K562 (cell line): ENCODE data around the gene ACER3. TPM values are rescaled to one million over a fixed set of nuclear protein-coding genes. Genes with fewer than 3 reads are reported as not detected.

Experiments used
- ATF7 ChIP-seq: fragments of 450-650 bp; IDR thresholded peaks from 2 replicates; pipeline ENCODE4 v1.7.1; 2014; ENCODE audit warnings: mild to moderate bottlenecking, moderate library complexity
- BRD4 ChIP-seq: fragments of 200-600 bp; sonication (generic); IDR thresholded peaks from 2 replicates; pipeline ENCODE4 v1.6.1; 2017; ENCODE audit warnings: inconsistent platforms
- DACH1 ChIP-seq: fragments of 450-650 bp; IDR thresholded peaks from 2 replicates; pipeline ENCODE4 v1.6.1; 2018; ENCODE audit not compliant: partially characterized antibody
- FUS ChIP-seq: fragments of 200-400 bp; formaldehyde crosslinking; optimal IDR thresholded peaks from 2 replicates; pipeline ENCODE3; 2017; ENCODE audit warnings: low read depth, low read length
- JUND ChIP-seq, 2 experiments: IDR thresholded peaks; 2 replicates in 1 of 2; 3 replicates in 1 of 2; pipeline ENCODE4 v1.6.1; 2011; ENCODE audit warnings: borderline replicate concordance in 2 of 2, low read depth in 2 of 2, low read length in 2 of 2, improper control_type of control experiment in 1 of 2, missing biosample characterization in 1 of 2, missing genetic modification characterization in 1 of 2, missing genetic modification reagents in 1 of 2
- MAFF ChIP-seq: IDR thresholded peaks from 2 replicates; pipeline ENCODE4 v1.6.1; 2012; ENCODE audit warnings: low read length, improper control_type of control experiment
- MECOM ChIP-seq: fragments of 250-450 bp; sonication (Bioruptor Pico); IDR thresholded peaks from 2 replicates; pipeline ENCODE4 v1.8.0; 2022; ENCODE audit warnings: inconsistent platforms
- MEIS2 ChIP-seq: fragments of 450-650 bp; IDR thresholded peaks from 2 replicates; pipeline ENCODE4 v1.6.1; 2014; ENCODE audit warnings: mild to moderate bottlenecking; ENCODE audit not compliant: partially characterized antibody
- MYC ChIP-seq, 2 experiments: fragments of 250-450 bp in 1 of 2; sonication (Bioruptor Pico) in 1 of 2; IDR thresholded peaks; 2 replicates each; pipeline versions ENCODE4 v1.5.1 to v1.6.1; 2012 to 2021; ENCODE audit warnings: low read depth in 2 of 2, borderline replicate concordance in 1 of 2, improper control_type of control experiment in 1 of 2, low read length in 1 of 2, mild to moderate bottlenecking in 1 of 2, moderate library complexity in 1 of 2
- NFXL1 ChIP-seq: fragments of 450-650 bp; formaldehyde crosslinking; IDR thresholded peaks from 2 replicates; pipeline ENCODE4 v1.4.0; 2021; ENCODE audit warnings: mild to moderate bottlenecking
- SRSF9 ChIP-seq: fragments of 200-400 bp; formaldehyde crosslinking; IDR thresholded peaks from 2 replicates; pipeline ENCODE4 v1.6.1; 2017; ENCODE audit warnings: low read depth, low read length, borderline replicate concordance
- STAG1 ChIP-seq: sonication (generic); formaldehyde crosslinking; IDR thresholded peaks from 2 replicates; pipeline ENCODE4 v1.5.0; 2020; ENCODE audit warnings: missing genetic modification reagents, borderline replicate concordance
- TCF3 ChIP-seq: sonication (generic); formaldehyde crosslinking; IDR thresholded peaks from 2 replicates; pipeline ENCODE4 v1.4.0; 2020; ENCODE audit warnings: mild to moderate bottlenecking, missing genetic modification reagents
- ZNF408 ChIP-seq: fragments of 250-450 bp; sonication (Bioruptor Pico); IDR thresholded peaks from 2 replicates; pipeline ENCODE4 v1.4.0; 2020; ENCODE audit warnings: low read depth, mild to moderate bottlenecking, moderate library complexity
- polyA plus RNA-seq, 8 experiments: library from polyadenylated mRNA; depleted of rRNA in 4 of 8; stranded (reverse) in 5 of 8; unstranded in 3 of 8; fragments of >200 nt; fragmentation: Nextera tagmentation in 2 of 8; fragmentation: Illumina TruSeq in 1 of 8; extraction: Ambion mirVana in 2 of 8; extraction: Trizol in 1 of 8; gene quantifications; 2 replicates each; pipeline versions ENCODE4 v1.2.1 to v1.2.3, GENCODE V29; 2011 to 2014; ENCODE audit warnings: inconsistent platforms in 1 of 8, missing spikeins in 1 of 8
- total RNA-seq, 7 experiments: library from RNA; depleted of rRNA in 6 of 7; stranded (reverse); fragments of >200 nt in 6 of 7; fragmentation: Illumina TruSeq in 2 of 7; extraction: Trizol in 2 of 7; gene quantifications; 2 replicates each; pipeline versions ENCODE4 v1.2.1 to v1.2.3, GENCODE V29; 2011 to 2021; ENCODE audit warnings: low replicate concordance in 1 of 7
- TF ChIP-seq, protein P1 (sequence below): fragments of 450-650 bp; conservative IDR thresholded peaks from 2 replicates; pipeline ENCODE4 v1.6.1; 2016; ENCODE audit warnings: missing genetic modification characterization, low read depth, mild to moderate bottlenecking, missing compliant biosample characterization, moderate library complexity

The ACER3 gene
- total and polyA plus RNA-seq, 9 of the 15 experiments (the other 6 are each of a cell fraction or from before 2014, with no cell fraction given) = 2.0 to 23.8 (median 9.5) TPM

DNA sequence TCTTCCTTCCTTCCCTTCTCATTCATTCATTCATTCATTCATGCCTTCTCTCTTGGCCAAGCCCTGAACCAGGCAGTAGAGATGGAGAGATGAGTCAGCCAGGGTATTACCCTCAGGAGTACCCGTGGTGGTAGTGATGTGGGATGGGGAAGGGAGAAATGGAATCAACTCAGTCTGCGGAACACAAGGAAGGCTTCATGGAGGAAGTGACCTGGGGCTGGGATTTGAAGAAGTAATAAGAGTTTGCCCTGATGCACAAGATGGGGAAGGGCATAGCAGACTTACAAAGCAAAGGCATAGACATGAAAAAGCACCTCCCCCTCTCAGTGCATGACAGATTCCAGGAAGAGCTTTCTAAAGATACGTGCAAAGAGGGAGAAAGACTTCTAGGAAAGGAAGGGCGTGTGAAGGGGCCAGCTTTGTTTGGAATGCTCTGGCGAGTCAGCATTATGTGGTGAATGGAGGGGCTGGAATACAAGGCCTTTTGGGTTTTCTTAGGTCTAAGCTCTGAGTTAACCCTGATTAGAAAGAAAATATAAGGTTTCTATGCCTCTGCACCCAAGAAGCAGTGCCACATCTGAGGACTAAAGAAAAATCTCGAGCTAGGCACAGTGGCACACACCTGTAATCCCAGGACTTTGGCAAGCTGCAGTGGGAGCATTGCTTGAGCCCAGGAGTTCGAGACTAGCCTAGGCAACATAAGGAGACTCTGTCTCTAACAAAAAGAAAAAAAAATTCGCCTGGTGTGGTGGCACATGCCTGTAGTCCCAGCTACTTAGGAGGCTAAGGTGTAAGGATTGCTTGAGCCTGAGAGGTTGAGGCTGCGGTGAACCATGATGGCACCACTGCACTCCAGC lies 36.4 kb upstream of the ACER3 start (continued):
- TF ChIP-seq ATF7 (peak; percentile 62; the same call in 1 of the 2 replicates), NFXL1 (CRISPR knock-in tag) (no peak), STAG1 (CRISPR knock-in tag) (no peak), SRSF9 (no peak), MEIS2 (peak; percentile 70), FUS (no peak), DACH1 (no peak), MECOM (CRISPR knock-in tag) (0 out of 2 replicates have a peak, but pooled peaks have one; percentile 12), BRD4 (no peak), TCF3 (peak; percentile 21; the same call in 1 of the 2 replicates), MYC (IDR thresholded peaks at IDR 0.05; ENCODE audit: low read depth, low read length) (peak; percentile 35; the same call in 1 of the 2 replicates), MYC (CRISPR knock-in tag; IDR thresholded peaks at IDR 0.05; ENCODE audit: borderline replicate concordance, low read depth) (no peak), MAFF (peak; percentile 77; the same call in 1 of the 2 replicates), ZNF408 (CRISPR knock-in tag) (no peak), JUND (IDR thresholded peaks at IDR 0.05; ENCODE audit: borderline replicate concordance, low read depth, low read length) (peak; percentile 1), JUND (tag; IDR thresholded peaks at IDR 0.05; ENCODE audit: borderline replicate concordance, low read depth, low read length) (peak; percentile 81; the same call in 2 of the 3 replicates)
- TF ChIP-seq, protein P1, sequence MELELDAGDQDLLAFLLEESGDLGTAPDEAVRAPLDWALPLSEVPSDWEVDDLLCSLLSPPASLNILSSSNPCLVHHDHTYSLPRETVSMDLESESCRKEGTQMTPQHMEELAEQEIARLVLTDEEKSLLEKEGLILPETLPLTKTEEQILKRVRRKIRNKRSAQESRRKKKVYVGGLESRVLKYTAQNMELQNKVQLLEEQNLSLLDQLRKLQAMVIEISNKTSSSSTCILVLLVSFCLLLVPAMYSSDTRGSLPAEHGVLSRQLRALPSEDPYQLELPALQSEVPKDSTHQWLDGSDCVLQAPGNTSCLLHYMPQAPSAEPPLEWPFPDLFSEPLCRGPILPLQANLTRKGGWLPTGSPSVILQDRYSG = no peak
